Daoy (cell line): ENCODE results near the gene RAD23A. TPM values are rescaled to one million over a fixed set of nuclear protein-coding genes. Genes with fewer than 3 reads are reported as not detected.
"Not testable (repeated sequence)": the region's sequence is repeated elsewhere in the genome, so short reads cannot be mapped to it uniquely, and the experiment has no call there.

Experiments used
- DNase-seq: peaks from one replicate; pipeline ENCODE4 v3.0.0-alpha.2; 2015; ENCODE audit warnings: low read depth
- total RNA-seq: library from RNA; depleted of rRNA; stranded (reverse); fragments of >200 nt; shearing (Covaris generic); gene quantifications from 2 replicates; pipeline ENCODE4 v1.2.3, GENCODE V29; 2014

RAD23A gene
- total RNA-seq, 1 experiment from 2014 or later, result 125 TPM

- peak; percentile 99 for DNase-seq
These were observed 7.5 kb upstream of the RAD23A start, which contains the start of gene CALR for GRCh38 chr19:12937927-12938778. TSS of gene CALR (plus strand) at chr19:12938609. CDS start at chr19:12938680, 71 bp downstream.

- no peak for DNase-seq
These were observed 6.7 kb upstream of the RAD23A start for GRCh38 chr19:12938779-12939601.

DNA sequence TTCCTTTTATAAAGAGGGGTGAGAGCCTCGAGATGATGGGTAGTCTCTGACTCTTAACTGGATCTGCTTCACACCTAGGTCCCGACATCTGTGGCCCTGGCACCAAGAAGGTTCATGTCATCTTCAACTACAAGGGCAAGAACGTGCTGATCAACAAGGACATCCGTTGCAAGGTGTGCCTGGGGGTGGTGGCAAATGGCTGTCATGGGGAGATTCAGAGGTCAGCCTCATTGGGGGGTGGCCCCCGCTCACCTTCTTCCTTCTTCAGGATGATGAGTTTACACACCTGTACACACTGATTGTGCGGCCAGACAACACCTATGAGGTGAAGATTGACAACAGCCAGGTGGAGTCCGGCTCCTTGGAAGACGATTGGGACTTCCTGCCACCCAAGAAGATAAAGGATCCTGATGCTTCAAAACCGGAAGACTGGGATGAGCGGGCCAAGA is 5.7 kb upstream of the RAD23A start:
- DNase-seq, result no peak

DNA sequence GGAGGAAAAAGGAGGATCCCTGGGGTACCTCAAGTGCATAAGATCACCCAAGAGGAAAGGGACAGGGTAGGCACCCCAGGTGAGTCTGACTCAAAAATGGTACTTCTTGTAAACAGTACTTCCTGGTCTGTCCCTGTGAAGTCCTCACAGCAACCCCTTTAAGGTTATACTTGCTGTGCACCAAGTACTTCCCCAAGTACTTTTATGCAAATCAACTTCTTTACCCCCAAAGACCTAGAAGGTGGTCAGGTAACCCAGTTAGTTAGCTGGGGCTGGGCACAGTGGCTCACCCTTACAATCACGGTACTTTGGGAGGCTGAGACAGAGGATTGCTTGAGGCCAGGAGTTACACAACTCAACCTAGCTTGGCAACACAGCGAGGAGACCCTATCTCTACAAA is 4.8 kb upstream of the RAD23A start:
- no peak for DNase-seq

DNA sequence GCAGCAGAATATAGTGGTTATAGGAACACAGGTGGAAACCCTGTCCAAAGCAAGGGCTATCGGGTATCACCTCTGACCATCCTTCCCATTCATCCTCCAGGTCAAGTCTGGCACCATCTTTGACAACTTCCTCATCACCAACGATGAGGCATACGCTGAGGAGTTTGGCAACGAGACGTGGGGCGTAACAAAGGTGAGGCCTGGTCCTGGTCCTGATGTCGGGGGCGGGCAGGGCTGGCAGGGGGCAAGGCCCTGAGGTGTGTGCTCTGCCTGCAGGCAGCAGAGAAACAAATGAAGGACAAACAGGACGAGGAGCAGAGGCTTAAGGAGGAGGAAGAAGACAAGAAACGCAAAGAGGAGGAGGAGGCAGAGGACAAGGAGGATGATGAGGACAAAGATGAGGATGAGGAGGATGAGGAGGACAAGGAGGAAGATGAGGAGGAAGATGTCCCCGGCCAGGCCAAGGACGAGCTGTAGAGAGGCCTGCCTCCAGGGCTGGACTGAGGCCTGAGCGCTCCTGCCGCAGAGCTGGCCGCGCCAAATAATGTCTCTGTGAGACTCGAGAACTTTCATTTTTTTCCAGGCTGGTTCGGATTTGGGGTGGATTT is 2.1 kb upstream of the RAD23A start:
- no peak for DNase-seq

DNA sequence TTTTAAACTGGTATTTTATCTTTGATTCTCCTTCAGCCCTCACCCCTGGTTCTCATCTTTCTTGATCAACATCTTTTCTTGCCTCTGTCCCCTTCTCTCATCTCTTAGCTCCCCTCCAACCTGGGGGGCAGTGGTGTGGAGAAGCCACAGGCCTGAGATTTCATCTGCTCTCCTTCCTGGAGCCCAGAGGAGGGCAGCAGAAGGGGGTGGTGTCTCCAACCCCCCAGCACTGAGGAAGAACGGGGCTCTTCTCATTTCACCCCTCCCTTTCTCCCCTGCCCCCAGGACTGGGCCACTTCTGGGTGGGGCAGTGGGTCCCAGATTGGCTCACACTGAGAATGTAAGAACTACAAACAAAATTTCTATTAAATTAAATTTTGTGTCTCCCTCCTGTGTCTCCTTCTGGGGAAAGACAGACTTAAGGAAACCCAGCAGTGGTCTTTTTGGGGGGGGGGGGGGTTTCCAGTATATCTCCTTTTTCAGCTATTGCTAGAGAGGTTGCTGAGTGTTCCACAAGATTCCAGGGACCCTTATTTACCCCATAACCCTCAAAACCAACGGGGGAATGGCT is 1.5 kb upstream of the RAD23A start:
- DNase-seq, result no peak

DNA sequence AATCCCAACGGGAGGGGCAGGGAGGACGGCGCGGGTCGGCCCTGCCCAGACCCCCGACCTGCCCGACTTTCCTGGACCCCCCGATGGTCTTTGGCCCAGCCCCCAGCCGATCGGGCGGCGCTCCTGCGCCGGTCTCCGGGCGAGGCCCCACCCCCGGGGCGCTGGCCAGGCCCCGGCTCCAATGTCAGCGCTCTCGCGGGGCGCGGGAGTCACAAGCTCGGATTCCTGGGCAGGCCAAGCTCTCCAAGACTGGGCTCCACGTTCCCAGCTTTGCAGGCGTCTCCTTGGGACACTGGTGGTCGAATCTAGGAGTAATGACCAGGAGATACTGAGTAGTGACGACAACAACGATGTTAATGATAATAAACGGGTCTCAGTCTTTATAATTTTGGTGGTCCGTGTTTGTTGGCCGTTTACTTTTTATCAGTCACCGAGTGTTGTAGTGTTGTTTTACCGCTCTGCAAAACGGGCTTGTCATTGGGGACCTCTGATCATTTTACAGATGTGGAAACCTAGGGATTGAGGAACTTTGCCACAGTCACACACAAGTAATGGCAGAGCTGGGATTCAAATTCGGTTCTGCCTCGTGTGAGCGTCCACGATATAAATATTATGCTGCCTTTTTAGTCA is 545 bp downstream of the RAD23A start:
- DNase-seq, result peak; percentile 85

GRCh38 chr19:12946731-12947496 is 1.3 kb downstream of the RAD23A start:
- no peak for DNase-seq

DNA sequence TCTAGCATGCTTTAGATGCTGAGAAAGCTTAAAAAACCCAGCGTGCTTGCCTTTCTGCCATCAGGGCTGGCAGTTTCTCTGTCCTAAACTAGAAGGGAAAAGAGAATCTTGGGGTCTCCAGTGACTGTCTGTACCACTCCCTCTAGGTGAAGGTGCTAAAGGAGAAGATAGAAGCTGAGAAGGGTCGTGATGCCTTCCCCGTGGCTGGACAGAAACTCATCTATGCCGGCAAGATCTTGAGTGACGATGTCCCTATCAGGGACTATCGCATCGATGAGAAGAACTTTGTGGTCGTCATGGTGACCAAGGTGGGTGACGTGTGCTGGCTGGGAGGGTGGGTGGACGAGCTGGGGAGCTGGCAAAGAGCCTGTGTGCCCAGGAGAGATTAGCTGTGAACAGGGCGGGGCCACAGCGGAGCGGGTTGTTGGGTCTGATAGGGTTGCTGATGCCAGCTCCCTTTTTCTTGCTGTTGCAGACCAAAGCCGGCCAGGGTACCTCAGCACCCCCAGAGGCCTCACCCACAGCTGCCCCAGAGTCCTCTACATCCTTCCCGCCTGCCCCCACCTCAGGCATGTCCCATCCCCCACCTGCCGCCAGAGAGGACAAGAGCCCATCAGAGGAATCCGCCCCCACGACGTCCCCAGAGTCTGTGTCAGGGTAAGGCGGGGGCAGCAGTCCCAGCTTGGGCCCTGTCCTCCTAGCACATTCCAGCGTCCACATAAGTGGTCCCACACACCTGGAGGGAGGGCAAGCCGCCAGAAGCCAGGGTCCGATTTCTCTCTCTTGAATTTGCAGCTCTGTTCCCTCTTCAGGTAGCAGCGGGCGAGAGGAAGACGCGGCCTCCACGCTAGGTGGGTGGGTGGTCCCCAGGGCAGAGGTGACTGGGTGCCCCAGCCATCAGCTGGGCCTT is 2.3 kb downstream of the RAD23A start:
- DNase-seq, result no peak

DNA sequence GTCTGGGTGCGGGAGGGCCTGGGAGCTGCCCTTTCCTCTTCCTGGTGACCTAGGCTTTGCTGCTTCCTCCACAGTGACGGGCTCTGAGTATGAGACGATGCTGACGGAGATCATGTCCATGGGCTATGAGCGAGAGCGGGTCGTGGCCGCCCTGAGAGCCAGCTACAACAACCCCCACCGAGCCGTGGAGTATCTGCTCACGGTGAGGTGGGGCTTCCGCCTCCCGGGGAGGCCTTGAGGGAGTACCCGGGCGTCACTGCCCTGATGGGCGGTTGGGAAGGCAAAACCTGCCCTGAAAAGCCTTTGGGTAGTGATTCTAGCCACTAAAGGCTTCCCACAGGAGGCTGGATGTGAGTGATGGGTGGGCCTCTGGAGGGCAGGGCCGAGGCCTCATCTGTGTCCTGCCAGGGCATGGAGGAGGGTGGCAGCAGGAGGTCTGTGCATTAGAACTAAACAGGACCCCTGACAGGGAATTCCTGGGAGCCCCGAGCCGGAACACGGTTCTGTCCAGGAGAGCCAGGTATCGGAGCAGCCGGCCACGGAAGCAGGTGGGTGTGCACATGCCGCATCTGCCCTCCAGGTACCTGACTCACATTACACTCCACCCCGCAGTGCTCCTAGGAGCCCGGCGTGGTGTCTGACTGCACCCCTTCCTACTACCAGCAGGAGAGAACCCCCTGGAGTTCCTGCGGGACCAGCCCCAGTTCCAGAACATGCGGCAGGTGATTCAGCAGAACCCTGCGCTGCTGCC is 3.1 kb downstream of the RAD23A start:
- DNase-seq, result no peak

DNA sequence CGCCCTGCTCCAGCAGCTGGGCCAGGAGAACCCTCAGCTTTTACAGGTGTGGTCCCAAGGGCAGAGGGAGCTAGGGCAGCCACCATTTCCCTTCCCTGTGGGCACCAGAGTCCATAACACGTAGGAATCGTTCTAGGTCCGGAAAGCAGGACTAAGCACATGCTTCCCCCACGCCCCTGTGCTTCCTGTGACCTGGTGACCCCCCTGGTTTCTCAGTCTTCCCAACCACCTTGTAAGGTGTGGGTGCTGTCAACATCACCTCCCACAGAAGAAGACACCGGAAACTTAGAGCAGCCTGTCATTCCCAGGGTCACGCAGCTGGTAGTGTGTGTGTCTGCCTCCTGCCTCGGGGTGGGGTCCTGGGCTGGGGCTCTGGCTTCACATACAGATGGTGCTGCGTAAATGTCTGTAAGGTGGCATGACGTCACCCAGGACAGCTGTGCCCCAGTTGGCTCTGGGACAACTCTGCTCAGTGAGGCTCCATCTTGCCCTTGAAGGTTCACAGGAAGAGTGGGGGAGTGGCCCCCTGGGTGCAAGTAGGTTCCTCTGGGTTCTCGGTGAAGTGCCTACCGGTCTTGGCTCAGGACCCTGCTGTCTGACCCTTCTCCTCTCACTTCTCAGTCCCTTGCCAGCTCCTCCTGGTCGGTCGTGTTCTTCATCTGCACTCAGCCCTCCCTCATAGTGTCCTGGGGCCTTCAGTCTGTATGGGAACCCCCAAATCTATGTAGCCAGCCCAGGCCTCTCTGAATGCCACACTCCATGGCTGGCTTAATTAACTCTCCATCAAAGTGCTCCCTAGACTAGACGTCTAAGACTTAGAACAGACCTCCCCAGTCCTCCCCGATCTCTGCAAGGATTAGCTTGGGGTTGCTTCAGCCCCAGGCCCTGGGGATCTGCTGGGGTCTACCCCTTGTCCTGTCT is 4.0 kb downstream of the RAD23A start:
- DNase-seq, result no peak

- not testable (repeated sequence) for DNase-seq
These were observed 6.4 kb downstream of the RAD23A start for GRCh38 chr19:12952050-12952449.

DNA sequence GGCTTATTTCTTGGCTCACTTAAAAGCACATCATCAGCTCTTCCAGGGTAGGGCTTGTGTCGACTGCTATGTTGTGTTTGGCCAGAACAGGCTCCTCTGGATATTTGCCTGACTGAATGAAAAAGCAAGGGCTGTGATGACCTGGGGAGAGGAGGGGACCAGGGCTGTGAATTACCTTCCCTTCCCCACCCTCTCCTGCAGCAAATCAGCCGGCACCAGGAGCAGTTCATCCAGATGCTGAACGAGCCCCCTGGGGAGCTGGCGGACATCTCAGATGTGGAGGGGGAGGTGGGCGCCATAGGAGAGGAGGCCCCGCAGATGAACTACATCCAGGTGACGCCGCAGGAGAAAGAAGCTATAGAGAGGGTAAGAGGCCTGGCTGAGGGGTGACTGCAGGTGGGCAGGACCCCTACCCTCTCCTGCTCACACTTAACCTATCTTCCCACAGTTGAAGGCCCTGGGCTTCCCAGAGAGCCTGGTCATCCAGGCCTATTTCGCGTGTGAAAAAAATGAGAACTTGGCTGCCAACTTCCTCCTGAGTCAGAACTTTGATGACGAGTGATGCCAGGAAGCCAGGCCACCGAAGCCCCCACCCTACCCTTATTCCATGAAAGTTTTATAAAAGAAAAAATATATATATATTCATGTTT is 7.0 kb downstream of the RAD23A start:
- DNase-seq, result peak; percentile 85

DNA sequence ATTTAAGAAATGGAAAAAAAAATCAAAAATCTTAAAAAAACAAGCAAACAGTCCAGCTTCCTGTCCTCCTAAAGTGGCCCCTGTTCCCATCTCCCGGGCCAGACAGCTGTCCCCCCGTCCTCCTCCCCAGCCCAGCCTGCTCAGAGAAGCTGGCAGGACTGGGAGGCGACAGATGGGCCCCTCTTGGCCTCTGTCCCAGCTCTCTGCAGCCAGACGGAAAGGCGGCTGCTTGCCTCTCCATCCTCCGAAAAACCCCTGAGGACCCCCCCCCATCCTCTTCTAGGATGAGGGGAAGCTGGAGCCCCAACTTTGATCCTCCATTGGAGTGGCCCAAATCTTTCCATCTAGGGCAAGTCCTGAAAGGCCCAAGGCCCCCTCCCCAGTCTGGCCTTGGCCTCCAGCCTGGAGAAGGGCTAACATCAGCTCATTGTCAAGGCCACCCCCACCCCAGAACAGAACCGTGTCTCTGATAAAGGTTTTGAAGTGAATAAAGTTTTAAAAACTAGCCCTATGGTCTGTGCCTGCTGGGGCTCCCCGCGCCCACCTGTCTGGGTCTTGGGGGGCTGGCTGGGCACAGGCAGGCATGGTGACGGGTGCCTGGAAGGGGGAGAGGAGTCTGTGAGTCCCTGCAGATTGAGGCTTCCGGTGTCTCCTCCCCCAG is 7.6 kb downstream of the RAD23A start:
- DNase-seq, result peak; percentile 48

GRCh38 chr19:12953799-12954611 is 8.3 kb downstream of the RAD23A start:
- DNase-seq, result no peak

GRCh38 chr19:12954612-12954962 is 8.9 kb downstream of the RAD23A start:
- no peak for DNase-seq
